Measurements from ENCODE around the gene CLIP2. TPM values are rescaled to one million over a fixed set of nuclear protein-coding genes. Genes with fewer than 3 reads are reported as not detected.
"Not testable (repeated sequence)": the region's sequence is repeated elsewhere in the genome, so short reads cannot be mapped to it uniquely, and the experiment has no call there.

Gene CLIP2
- total and polyA plus RNA-seq, 2 of the 8 experiments (the other 6 are each of a cell fraction or from before 2014, with no cell fraction given): 8.3 to 41.5 TPM

- CTCF ChIA-PET (ENCODE audit: partially characterized antibody): interaction anchor here (1.0 to 5.1 kb wide), 11 partner anchors 10 to 189 kb away, joined by 3 to 26 read pairs (median 7); partner anchors contain the start of gene LAT2
- not testable (repeated sequence) for H3K27me3 ChIP-seq (replicated peaks in 1 of 4; ENCODE audit: control insufficient read depth in 3 of 4, extremely low read depth in 1 of 4, insufficient read depth in 3 of 4, low read length in 3 of 4); H2BK15ac ChIP-seq (ENCODE audit: low read length); H3K9me3 ChIP-seq (ENCODE audit: insufficient read depth in 2 of 2, low read depth in 1 of 2, low read length in 1 of 2); H3K4me2 ChIP-seq (ENCODE audit: insufficient read depth in 1 of 2, low read depth in 2 of 2, low read length in 2 of 2); H2AK5ac ChIP-seq (ENCODE audit: low read depth, low read length); H3K79me2 ChIP-seq (ENCODE audit: control insufficient read depth in 1 of 2, insufficient read depth in 2 of 2, low read length in 2 of 2); H3K9ac ChIP-seq (replicated peaks in 1 of 4; ENCODE audit: extremely low read depth in 1 of 4, low read depth in 3 of 4, low read length in 3 of 4); H3K4me1 ChIP-seq (replicated peaks in 1 of 4; ENCODE audit: control insufficient read depth in 3 of 4, insufficient read depth in 4 of 4, low read length in 3 of 4); H4K91ac ChIP-seq (replicated peaks; ENCODE audit: insufficient read length, low read length); H3K56ac ChIP-seq (replicated peaks; ENCODE audit: insufficient read length, low read depth, low read length); H3K4ac ChIP-seq (replicated peaks; ENCODE audit: insufficient read length, low read depth, low read length); H3K14ac ChIP-seq (ENCODE audit: insufficient read length); H3K23me2 ChIP-seq (ENCODE audit: low read depth, low read length); H2BK12ac ChIP-seq (ENCODE audit: low read depth, low read length); H4K20me1 ChIP-seq (replicated peaks in 1 of 2; ENCODE audit: control insufficient read depth in 1 of 2, insufficient read depth in 2 of 2, low read length in 2 of 2); H3K23ac ChIP-seq (ENCODE audit: insufficient read length); DNase-seq (ENCODE audit: low read depth in 1 of 2, low spot score in 2 of 2); H3K27ac ChIP-seq (ENCODE audit: low read depth, low read length); H2BK20ac ChIP-seq (ENCODE audit: low read length); H4K5ac ChIP-seq (ENCODE audit: insufficient read length, low read depth, low read length); H4K8ac ChIP-seq (ENCODE audit: extremely low read depth, insufficient read depth, low read length); H2AFZ ChIP-seq (ENCODE audit: low read length); H3K18ac ChIP-seq (ENCODE audit: extremely low read depth, low read length); H3K4me3 ChIP-seq (ENCODE audit: extremely low read depth in 1 of 4, insufficient read depth in 2 of 4, low read depth in 3 of 4, low read length in 4 of 4); H2BK120ac ChIP-seq (replicated peaks; ENCODE audit: low read depth, low read length); H2BK5ac ChIP-seq (ENCODE audit: low read depth, low read length); H3K79me1 ChIP-seq (ENCODE audit: low read depth, low read length)
- POLR2A ChIA-PET (ENCODE audit: partially characterized antibody): interaction anchor here (1.1 kb wide), 1 partner anchor 12 kb away, joined by 3 read pairs; no protein-coding TSS in a partner anchor
- FAIRE-seq: peak; percentile 89
- WGBS, 2 experiments (ENCODE audit: extremely low coverage in 1 of 2, insufficient coverage in 1 of 2, insufficient read length in 1 of 2, insufficient replicate concordance in 2 of 2, low coverage in 1 of 2, low lambda C conversion rate in 2 of 2, missing lambda C conversion rate in 1 of 2): 84% methylated on average over 3 of the region's 3 CpGs; no CpG with 5 or more reads in 1 of the 2 experiments
- H3K36me3 ChIP-seq (ENCODE audit: control insufficient read depth in 2 of 4, insufficient read depth in 4 of 4, low read length in 3 of 4): peaks cover 0 to 14% (median 1%) of the 10 kb centered on the region in 4 experiments; a peak in 4 of 8 replicates
- TF ChIP-seq CEBPB (IDR thresholded peaks at IDR 0.05; ENCODE audit: low read depth, low read length) (peak; percentile 80), ATF3 (IDR thresholded peaks at IDR 0.05; ENCODE audit: insufficient read depth, low read depth, low read length) (peak; percentile 71), CTCF (IDR thresholded peaks at IDR 0.05; ENCODE audit: control extremely low read depth in 1 of 3, insufficient read depth in 1 of 3, low read depth in 1 of 3, low read length in 3 of 3) (peak; percentile 27 to 49 (median 45)), RAD21 (IDR thresholded peaks at IDR 0.05 in 1 of 2, conservative IDR thresholded peaks at IDR 0.05 in 1 of 2; ENCODE audit: low read depth in 2 of 2, low read length in 2 of 2) (peak; percentile 57 to 59)
Observed at GRCh38 chr7:74394601-74395000, 105.4 kb downstream of the CLIP2 start.
